ENCODE results near the gene RERE. TPM values are rescaled to one million over a fixed set of nuclear protein-coding genes. Genes with fewer than 3 reads are reported as not detected.

RERE gene
- total RNA-seq, 2 experiments from 2014 or later = 73.1 to 211 TPM

DNA sequence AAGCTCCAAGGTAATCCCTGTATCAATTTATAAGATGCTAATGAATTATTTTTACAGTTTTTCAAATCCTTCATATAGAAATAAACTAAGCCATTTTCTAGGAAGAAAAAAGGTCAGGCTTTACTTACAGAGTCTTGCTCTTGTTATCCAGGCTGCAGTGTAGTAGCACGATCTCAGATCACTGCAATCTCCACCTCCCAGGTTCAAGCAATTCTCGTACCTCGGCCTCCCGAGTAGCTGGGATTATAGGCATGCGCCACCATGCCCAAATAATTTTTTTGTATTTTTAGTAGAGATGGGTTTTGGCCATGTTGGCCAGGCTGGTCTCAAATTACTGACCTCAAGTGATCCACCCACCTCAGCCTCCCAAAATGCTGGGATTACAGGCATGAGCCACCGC is 27.0 kb downstream of the RERE start:
- DNase-seq (ENCODE audit: low spot score) = no peak
- TF ChIP-seq, protein P1, sequence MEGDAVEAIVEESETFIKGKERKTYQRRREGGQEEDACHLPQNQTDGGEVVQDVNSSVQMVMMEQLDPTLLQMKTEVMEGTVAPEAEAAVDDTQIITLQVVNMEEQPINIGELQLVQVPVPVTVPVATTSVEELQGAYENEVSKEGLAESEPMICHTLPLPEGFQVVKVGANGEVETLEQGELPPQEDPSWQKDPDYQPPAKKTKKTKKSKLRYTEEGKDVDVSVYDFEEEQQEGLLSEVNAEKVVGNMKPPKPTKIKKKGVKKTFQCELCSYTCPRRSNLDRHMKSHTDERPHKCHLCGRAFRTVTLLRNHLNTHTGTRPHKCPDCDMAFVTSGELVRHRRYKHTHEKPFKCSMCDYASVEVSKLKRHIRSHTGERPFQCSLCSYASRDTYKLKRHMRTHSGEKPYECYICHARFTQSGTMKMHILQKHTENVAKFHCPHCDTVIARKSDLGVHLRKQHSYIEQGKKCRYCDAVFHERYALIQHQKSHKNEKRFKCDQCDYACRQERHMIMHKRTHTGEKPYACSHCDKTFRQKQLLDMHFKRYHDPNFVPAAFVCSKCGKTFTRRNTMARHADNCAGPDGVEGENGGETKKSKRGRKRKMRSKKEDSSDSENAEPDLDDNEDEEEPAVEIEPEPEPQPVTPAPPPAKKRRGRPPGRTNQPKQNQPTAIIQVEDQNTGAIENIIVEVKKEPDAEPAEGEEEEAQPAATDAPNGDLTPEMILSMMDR (conservative IDR thresholded peaks at IDR 0.05; ENCODE audit: low read length) = no peak
- no peak for TF ChIP-seq EZH2phosphoT487 (IDR thresholded peaks at IDR 0.05; ENCODE audit: borderline replicate concordance, low read depth, low read length)
- BruUV-seq (replicated peaks) = no TSS peak
- H3K27ac ChIP-seq (ENCODE audit: low read depth, low read length, poor library complexity, severe bottlenecking) = no peak overlapping the region
- no peak overlapping the region for H3K4me2 ChIP-seq (ENCODE audit: low read length)
- H3K9me3 ChIP-seq (ENCODE audit: low read length) = no peaks in the 10 kb centered on the region
- no peaks in the 10 kb centered on the region for H3K9me2 ChIP-seq (ENCODE audit: insufficient read depth, low read length)
- intact Hi-C loops (cut with micrococcal nuclease; ENCODE audit: unreplicated experiment) = no loop called here
- peaks cover 10% of the 10 kb centered on the region for H3K4me1 ChIP-seq (ENCODE audit: insufficient read depth, low read length, poor library complexity, severe bottlenecking)
- peaks cover 11% of the 10 kb centered on the region for H3K79me2 ChIP-seq (ENCODE audit: insufficient read depth, low read depth, low read length)
- peaks cover 28% of the 10 kb centered on the region; the same call in 1 of the 2 replicates for H3K36me3 ChIP-seq (ENCODE audit: insufficient read depth, low read length)
- H2AFZ ChIP-seq (ENCODE audit: low read length) = no peak overlapping the region
- POLR2A ChIA-PET = interaction anchor here (0.7 kb wide), 1 partner anchor 46 kb away, joined by 4 read pairs; no protein-coding TSS in a partner anchor
- no peak overlapping the region for H3K4me3 ChIP-seq (ENCODE audit: low read depth, low read length, poor library complexity, severe bottlenecking)
- peaks cover 10% of the 10 kb centered on the region; the same call in 1 of the 2 replicates for H4K20me1 ChIP-seq (ENCODE audit: insufficient read depth, low read length)
- CTCF ChIA-PET (ENCODE audit: unreplicated experiment) = no interaction called here

- CTCF ChIA-PET (ENCODE audit: unreplicated experiment) = no interaction called here
- POLR2A ChIA-PET = interaction anchor here (0.7 kb wide), 1 partner anchor 47 kb away, joined by 4 read pairs; no protein-coding TSS in a partner anchor
- BruUV-seq (replicated peaks) = no TSS peak
These were observed 27.9 kb downstream of the RERE start for GRCh38 chr1:8789314-8790214.

More at GRCh38 chr1:8789314-8790214, 27.9 kb downstream of the RERE start:
- Histone ChIP-seq H3K9me3 (ENCODE audit: low read length) (no peaks in the 10 kb centered on the region), H3K4me1 (ENCODE audit: insufficient read depth, low read length, poor library complexity, severe bottlenecking) (peaks cover 19% of the 10 kb centered on the region), H3K4me2 (ENCODE audit: low read length) (no peak overlapping the region), H3K27ac (ENCODE audit: low read depth, low read length, poor library complexity, severe bottlenecking) (no peak overlapping the region), H3K79me2 (ENCODE audit: insufficient read depth, low read depth, low read length) (peaks cover 19% of the 10 kb centered on the region), H3K9me2 (ENCODE audit: insufficient read depth, low read length) (no peaks in the 10 kb centered on the region), H3K36me3 (ENCODE audit: insufficient read depth, low read length) (peaks cover 28% of the 10 kb centered on the region; the same call in 1 of the 2 replicates), H3K4me3 (ENCODE audit: low read depth, low read length, poor library complexity, severe bottlenecking) (no peak overlapping the region), H4K20me1 (ENCODE audit: insufficient read depth, low read length) (peaks cover 10% of the 10 kb centered on the region; the same call in 1 of the 2 replicates), H2AFZ (ENCODE audit: low read length) (no peak overlapping the region)
- intact Hi-C loops (cut with micrococcal nuclease; ENCODE audit: unreplicated experiment) = no loop called here
- TF ChIP-seq, protein P1 (conservative IDR thresholded peaks at IDR 0.05; ENCODE audit: low read length) = no peak
- TF ChIP-seq EZH2phosphoT487 (IDR thresholded peaks at IDR 0.05; ENCODE audit: borderline replicate concordance, low read depth, low read length) = no peak
- no peak for DNase-seq (ENCODE audit: low spot score)

Measured in OCI-LY7 (cell line).